ENCODE data around the gene CD200R1. TPM values are rescaled to one million over a fixed set of nuclear protein-coding genes. Genes with fewer than 3 reads are reported as not detected.

Gene CD200R1
- total RNA-seq, 1 experiment from 2014 or later: not detected

DNA sequence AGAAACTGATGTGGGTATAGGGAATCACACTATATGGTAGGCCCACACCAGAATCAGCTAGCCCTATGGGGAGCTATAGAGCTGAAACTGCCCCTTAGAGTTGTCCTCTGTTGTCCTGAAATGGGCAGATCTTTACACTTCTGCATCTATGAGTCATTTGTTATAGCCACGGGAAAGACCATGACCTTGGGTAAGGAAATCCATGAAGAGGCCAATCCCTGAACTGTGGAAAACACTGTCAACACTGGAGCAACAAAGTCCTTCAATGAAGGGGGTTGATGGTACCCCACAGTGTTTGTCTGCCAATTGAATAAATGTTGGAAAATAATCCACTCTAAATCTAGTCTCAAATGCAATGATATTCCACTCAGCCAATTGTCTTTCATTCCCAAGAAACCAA, 5.2 kb upstream of the CD200R1 start:
- Histone ChIP-seq H3K56ac (ENCODE audit: insufficient read length, low read depth, low read length) (no peak overlapping the region), H3K18ac (ENCODE audit: insufficient read length, low read depth, low read length) (no peak overlapping the region), H3K9ac (ENCODE audit: extremely low read depth, insufficient read length, low read length) (no peak overlapping the region), H3K23ac (ENCODE audit: insufficient read length, low read depth, low read length) (no peak overlapping the region), H2BK12ac (ENCODE audit: insufficient read length, low read depth, low read length) (no peak overlapping the region), H3K79me2 (ENCODE audit: insufficient read depth, low read length) (no peaks in the 10 kb centered on the region), H3T11ph (ENCODE audit: low read length) (no peak overlapping the region), H2BK15ac (ENCODE audit: low read depth, low read length) (no peak overlapping the region), H3K4me1 (ENCODE audit: insufficient read depth, low read length) (no peaks in the 10 kb centered on the region), H3K27me3 (ENCODE audit: insufficient read depth, low read length) (no peaks in the 10 kb centered on the region), H4K8ac (replicated peaks; ENCODE audit: insufficient read length, low read depth, low read length) (no peak overlapping the region), H4K91ac (ENCODE audit: insufficient read length, low read depth, low read length) (no peak overlapping the region), H3K4me2 (ENCODE audit: insufficient read depth, insufficient read length, low read length) (no peak overlapping the region), H2BK20ac (ENCODE audit: low read depth, low read length, poor library complexity, severe bottlenecking) (no peak overlapping the region), H4K20me1 (ENCODE audit: control insufficient read depth, insufficient read depth, insufficient read length) (no peaks in the 10 kb centered on the region), H3K4ac (ENCODE audit: low read depth, low read length) (no peak overlapping the region), H2AFZ (ENCODE audit: low read length) (no peak overlapping the region), H3K27ac (ENCODE audit: insufficient read length, low read depth, low read length) (no peak overlapping the region), H4K5ac (ENCODE audit: insufficient read length, low read depth, low read length) (no peak overlapping the region), H2BK120ac (ENCODE audit: low read depth, low read length, poor library complexity, severe bottlenecking) (no peak overlapping the region), H3K79me1 (ENCODE audit: insufficient read depth, low read depth, low read length, poor library complexity, severe bottlenecking) (no peaks in the 10 kb centered on the region), H3K14ac (ENCODE audit: insufficient read depth, low read length) (no peak overlapping the region), H3K23me2 (ENCODE audit: insufficient read length, low read depth, low read length, poor library complexity, severe bottlenecking) (no peaks in the 10 kb centered on the region), H2BK5ac (ENCODE audit: insufficient read length, low read length) (no peak overlapping the region), H2AK5ac (ENCODE audit: insufficient read length, low read length) (no peak overlapping the region), H3K9me3 (ENCODE audit: control insufficient read depth, low read depth, low read length) (no peaks in the 10 kb centered on the region)
- H3K36me3 Mint-ChIP-seq (ENCODE audit: insufficient read depth in 1 of 3, low read depth in 3 of 3): no peaks in the 10 kb centered on the region
- no peak overlapping the region for H3K27ac Mint-ChIP-seq
- no CpG with 5 or more reads among the region's 1 CpG for WGBS (ENCODE audit: extremely low coverage, insufficient read length, low lambda C conversion rate)
- H3K4me1 Mint-ChIP-seq: peaks cover 0 to 3% of the 10 kb centered on the region in 2 experiments; a peak in 1 of 4 replicates
- H3K4me3 Mint-ChIP-seq: no peak overlapping the region
- DNase-seq: no peak
- no peaks in the 10 kb centered on the region for H3K27me3 Mint-ChIP-seq (ENCODE audit: low read depth)
- TF ChIP-seq, protein P1, sequence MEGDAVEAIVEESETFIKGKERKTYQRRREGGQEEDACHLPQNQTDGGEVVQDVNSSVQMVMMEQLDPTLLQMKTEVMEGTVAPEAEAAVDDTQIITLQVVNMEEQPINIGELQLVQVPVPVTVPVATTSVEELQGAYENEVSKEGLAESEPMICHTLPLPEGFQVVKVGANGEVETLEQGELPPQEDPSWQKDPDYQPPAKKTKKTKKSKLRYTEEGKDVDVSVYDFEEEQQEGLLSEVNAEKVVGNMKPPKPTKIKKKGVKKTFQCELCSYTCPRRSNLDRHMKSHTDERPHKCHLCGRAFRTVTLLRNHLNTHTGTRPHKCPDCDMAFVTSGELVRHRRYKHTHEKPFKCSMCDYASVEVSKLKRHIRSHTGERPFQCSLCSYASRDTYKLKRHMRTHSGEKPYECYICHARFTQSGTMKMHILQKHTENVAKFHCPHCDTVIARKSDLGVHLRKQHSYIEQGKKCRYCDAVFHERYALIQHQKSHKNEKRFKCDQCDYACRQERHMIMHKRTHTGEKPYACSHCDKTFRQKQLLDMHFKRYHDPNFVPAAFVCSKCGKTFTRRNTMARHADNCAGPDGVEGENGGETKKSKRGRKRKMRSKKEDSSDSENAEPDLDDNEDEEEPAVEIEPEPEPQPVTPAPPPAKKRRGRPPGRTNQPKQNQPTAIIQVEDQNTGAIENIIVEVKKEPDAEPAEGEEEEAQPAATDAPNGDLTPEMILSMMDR (conservative IDR thresholded peaks at IDR 0.05): no peak
- no peaks in the 10 kb centered on the region for H3K9me3 Mint-ChIP-seq

Data from H9 (cell line).